Ovary (tissue), 9 donors: Measurements from ENCODE around the gene TMCO6. TPM values are rescaled to one million over a fixed set of nuclear protein-coding genes. Genes with fewer than 3 reads are reported as not detected.
"Not testable (repeated sequence)": the region's sequence is repeated elsewhere in the genome, so short reads cannot be mapped to it uniquely, and the experiment has no call there.

ENCODE experiments used
- DNase-seq, 5 donors: peaks; one replicate each; pipeline ENCODE4 v3.0.0-alpha.2; 2019 to 2020
- H3K27ac ChIP-seq, 2 donors: fragments of 200-600 bp; one replicate each; pipeline versions ENCODE4 v1.5.1 to v1.8.0; 2019 to 2022
- H3K27me3 ChIP-seq: fragments of 200-600 bp; one replicate; pipeline ENCODE4 v1.8.0; 2022
- H3K36me3 ChIP-seq: fragments of 200-600 bp; sonication (generic); one replicate; pipeline ENCODE4 v1.5.1; 2019
- H3K4me1 ChIP-seq: one replicate; pipeline ENCODE4 v1.8.1; 2013; ENCODE audit warnings: mild to moderate bottlenecking, moderate library complexity; ENCODE audit not compliant: insufficient read depth
- H3K4me3 ChIP-seq: fragments of 200-600 bp; sonication (generic); one replicate; pipeline ENCODE4 v1.5.1; 2017
- H3K9me3 ChIP-seq, 2 donors: fragments of 200-600 bp in 1 of 2; sonication (generic) in 1 of 2; one replicate each; pipeline versions ENCODE4 v1.5.1 to v1.8.1; 2013 to 2019; ENCODE audit warnings: mild to moderate bottlenecking in 1 of 2, moderate library complexity in 1 of 2
- EP300 ChIP-seq: sonication (generic); formaldehyde crosslinking; IDR thresholded peaks from one replicate; pipeline ENCODE4 v1.6.1; 2017; ENCODE audit warnings: antibody characterized with exemption
- POLR2A ChIP-seq: fragments of 450-650 bp; IDR thresholded peaks from one replicate; pipeline ENCODE4 v1.6.1; 2017; ENCODE audit warnings: antibody characterized with exemption, mild to moderate bottlenecking, moderate library complexity
- WGBS, 3 donors: extraction: QIAGEN DNeasy Blood & Tissue Kit in 1 of 3; methylation state at CpG; one replicate each; pipeline versions ENCODE4 v1.1.5 to v1.1.7; 2013 to 2017; 5-methylcytosine and 5-hydroxymethylcytosine counted together
- intact Hi-C, 4 donors: fragments of 100-400 bp; cut with DNase I; formaldehyde crosslinking; loops; one replicate each; pipeline versions ENCODE4 v1.11.0 to v1.15.1; 2022 to 2023
- polyA plus RNA-seq, 2 donors: library from polyadenylated mRNA; stranded (reverse); fragments of 200-250 nt in 1 of 2; fragments of 350-450 nt in 1 of 2; fragmentation: Illumina TruSeq in 1 of 2; extraction: RNeasy Lipid Tissue Mini Kit (QIAGEN cat#74804) in 1 of 2; gene quantifications; one replicate each; pipeline ENCODE4 v1.2.3, GENCODE V29; 2013 to 2014
- total RNA-seq, 7 donors: library from RNA; depleted of rRNA in 2 of 7; stranded (reverse); fragments of >200 nt in 2 of 7; fragmentation: NEBNext Ultra II Directional in 3 of 7; extraction: Animal tissue kit (Norgen Biotek cat#: 25700) in 3 of 7; gene quantifications; one replicate each; pipeline versions ENCODE4 v1.1.0 to v1.2.4, GENCODE V29; 2016 to 2023
- TF ChIP-seq, protein P1 (sequence below), 3 donors: fragments of 450-650 bp in 2 of 3; fragments of 200-600 bp in 1 of 3; IDR thresholded peaks; one replicate each; pipeline versions ENCODE4 v1.5.1 to v1.8.0; 2016 to 2022; ENCODE audit warnings: antibody characterized with exemption in 3 of 3, mild to moderate bottlenecking in 1 of 3
- donor health status: DM: no; HTN: no; CAD: no; lungs with moderate emphysema.
- donor health status: DM: no; HTN: no; CAD: no.
- donor health status: Bipolar disorder and iron deficiency.
- donor health status: DM: yes; HTN: yes; CAD: no.
- donor health status: DM: no; HTN: no; CAD: no.
- donor health status: DM: yes; HTN: yes; CAD: no.

Gene TMCO6
- total and polyA plus RNA-seq, 9 donors: 8.0 to 62.8 (median 14.9) TPM

DNA sequence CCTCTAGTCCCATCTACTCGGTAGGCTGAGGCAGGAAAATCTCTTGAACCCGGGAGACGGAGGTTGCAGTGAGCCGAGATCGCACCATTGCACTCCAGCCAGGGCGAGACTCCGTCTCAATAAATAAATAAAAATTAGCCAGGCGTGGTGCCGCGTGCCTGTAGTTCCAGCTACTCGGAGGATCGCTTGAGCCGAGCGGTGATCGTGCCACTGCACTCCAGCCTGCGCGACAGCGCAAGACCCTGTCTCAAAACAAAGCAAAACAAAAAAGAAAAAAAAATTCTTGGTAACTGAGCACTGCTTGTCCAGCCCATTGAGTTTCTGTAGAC is 24.7 kb downstream of the TMCO6 start:
- intact Hi-C loops: no loop called here
- Histone ChIP-seq H3K36me3 (no peaks in the 10 kb centered on the region), H3K4me3 (peak overlapping the region; percentile 86), H3K4me1 (peaks cover 6% of the 10 kb centered on the region), H3K27me3 (no peaks in the 10 kb centered on the region), H3K9me3 (no peaks in the 10 kb centered on the region), H3K27ac (peak overlapping the region in 1 of 2 donors; percentile 74)
- no peak for DNase-seq
- no peak for TF ChIP-seq POLR2A
- TF ChIP-seq, protein P1, sequence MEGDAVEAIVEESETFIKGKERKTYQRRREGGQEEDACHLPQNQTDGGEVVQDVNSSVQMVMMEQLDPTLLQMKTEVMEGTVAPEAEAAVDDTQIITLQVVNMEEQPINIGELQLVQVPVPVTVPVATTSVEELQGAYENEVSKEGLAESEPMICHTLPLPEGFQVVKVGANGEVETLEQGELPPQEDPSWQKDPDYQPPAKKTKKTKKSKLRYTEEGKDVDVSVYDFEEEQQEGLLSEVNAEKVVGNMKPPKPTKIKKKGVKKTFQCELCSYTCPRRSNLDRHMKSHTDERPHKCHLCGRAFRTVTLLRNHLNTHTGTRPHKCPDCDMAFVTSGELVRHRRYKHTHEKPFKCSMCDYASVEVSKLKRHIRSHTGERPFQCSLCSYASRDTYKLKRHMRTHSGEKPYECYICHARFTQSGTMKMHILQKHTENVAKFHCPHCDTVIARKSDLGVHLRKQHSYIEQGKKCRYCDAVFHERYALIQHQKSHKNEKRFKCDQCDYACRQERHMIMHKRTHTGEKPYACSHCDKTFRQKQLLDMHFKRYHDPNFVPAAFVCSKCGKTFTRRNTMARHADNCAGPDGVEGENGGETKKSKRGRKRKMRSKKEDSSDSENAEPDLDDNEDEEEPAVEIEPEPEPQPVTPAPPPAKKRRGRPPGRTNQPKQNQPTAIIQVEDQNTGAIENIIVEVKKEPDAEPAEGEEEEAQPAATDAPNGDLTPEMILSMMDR (IDR thresholded peaks at IDR 0.05): no peak
- no peak for TF ChIP-seq EP300
- 3 to 18% (median 5%) methylated on average over 18 of the region's 18 CpGs for WGBS, 3 donors

DNA sequence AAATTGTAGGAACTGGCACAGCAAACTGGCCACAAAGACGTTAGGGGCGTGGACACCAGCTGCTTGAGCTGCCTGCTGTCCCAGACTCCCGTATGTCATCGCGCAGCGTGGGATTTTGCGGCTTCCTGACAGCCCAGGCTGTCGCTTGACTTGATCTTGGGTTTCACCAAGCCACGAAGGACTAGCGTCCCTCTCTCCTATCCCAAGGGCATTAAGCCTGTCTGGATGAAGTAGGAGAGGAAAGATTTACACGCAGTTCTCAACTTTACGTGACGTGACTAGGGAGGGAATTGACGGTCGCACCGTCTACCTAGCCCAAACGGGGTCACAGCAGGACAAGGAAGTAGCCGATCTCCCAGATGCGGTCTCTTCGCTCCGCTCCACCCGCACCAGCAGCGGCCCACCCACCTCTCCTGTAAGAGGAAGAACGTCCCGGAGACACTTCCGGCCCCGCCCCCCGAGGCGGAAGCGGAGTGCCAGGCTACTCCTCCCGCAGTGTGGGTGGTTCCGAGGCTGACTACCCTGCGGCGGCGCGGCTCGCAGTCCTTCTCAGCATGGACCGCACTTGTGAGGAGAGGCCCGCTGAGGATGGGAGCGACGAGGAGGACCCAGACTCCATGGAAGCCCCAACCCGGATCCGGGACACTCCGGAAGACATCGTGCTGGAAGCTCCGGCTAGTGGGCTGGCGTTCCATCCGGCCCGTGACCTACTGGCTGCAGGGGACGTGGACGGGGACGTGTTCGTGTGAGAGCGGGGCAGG is 25.3 kb downstream of the TMCO6 start, which contains the start of gene WDR55:
TSS of gene WDR55 (plus strand) at position 546 of the 761 bp plus-strand sequence. CDS start at position 555, 9 bp downstream.
- Histone ChIP-seq H3K9me3 (no peaks in the 10 kb centered on the region), H3K27me3 (no peaks in the 10 kb centered on the region), H3K36me3 (no peaks in the 10 kb centered on the region), H3K4me3 (peak within 1 kb of the TSS; percentile 86), H3K27ac (peak within 1 kb of the TSS in 1 of 2 donors; percentile 74), H3K4me1 (peaks cover 6% of the 10 kb centered on the region)
- intact Hi-C loops: no loop called here
- WGBS, 3 donors: 0% methylated on average over 47 to 54 of the region's 54 CpGs
- TF ChIP-seq EP300 (peak; percentile 34), POLR2A (peak; percentile 56)
- TF ChIP-seq, protein P1 (IDR thresholded peaks at IDR 0.05): no peak
- DNase-seq: peak; percentile 92 to 94 (median 93)

DNA sequence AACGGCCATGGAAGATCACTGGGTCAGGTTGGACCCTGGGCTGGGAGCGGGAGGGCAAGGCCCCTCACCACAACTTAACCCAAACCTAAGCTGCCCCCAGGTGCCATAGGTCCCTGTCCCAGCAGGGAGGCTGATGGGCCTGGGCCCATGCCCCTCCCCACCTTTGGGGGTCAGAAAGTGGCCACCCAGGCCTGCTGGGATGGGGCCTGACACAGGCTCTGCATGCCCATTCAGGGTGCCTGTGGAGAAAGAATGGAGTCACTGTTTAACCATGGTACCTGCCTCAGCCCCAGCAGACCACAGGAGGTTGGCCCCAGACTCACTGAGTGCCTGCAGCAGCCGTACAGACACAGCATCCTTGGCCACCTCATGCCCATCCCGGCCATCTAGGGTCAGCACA is 31.8 kb downstream of the TMCO6 start:
- WGBS, 3 donors: 90 to 97% (median 95%) methylated on average over 4 of the region's 4 CpGs
- H3K4me3 ChIP-seq, H3K36me3 ChIP-seq: not testable (repeated sequence)

DNA sequence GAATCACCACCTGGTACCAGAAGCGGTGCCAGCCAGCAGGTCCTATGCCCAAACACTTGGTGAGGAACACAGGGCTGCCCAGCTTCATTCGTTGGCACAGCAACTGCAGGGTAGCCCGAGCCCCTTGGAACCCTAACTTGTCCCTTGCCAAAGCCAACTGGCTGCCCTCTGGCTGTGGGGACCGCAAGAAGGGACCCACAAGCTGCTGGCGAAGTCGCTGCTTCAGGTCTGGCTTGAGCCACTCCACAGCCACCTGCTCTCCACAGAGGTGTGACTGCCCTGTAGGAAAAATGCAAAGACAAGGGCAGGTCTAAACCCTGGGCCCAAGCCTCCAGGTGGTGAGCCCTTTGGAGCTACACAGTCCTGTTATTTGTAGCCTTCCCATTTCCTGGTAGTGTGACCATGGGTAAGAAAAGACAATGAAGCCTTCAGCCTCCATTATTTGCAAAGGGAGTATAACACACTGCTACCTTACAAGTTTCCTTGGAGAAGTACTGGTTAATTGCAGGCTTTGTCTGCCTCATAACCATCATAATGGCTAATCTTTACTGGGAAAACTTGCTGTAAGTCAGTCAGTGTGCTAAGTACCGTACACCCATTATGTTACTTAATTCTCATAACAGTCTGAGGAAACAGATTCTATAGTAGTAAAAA is 32.3 kb downstream of the TMCO6 start:
- peaks cover 5% of the 10 kb centered on the region for H3K4me1 ChIP-seq
- no peaks in the 10 kb centered on the region for H3K27me3 ChIP-seq
- no peaks in the 10 kb centered on the region for H3K9me3 ChIP-seq
- no peaks in the 10 kb centered on the region for H3K36me3 ChIP-seq
- no peak for TF ChIP-seq EP300
- no peak for TF ChIP-seq POLR2A
- TF ChIP-seq, protein P1 (IDR thresholded peaks at IDR 0.05): no peak
- no peak overlapping the region for H3K27ac ChIP-seq
- DNase-seq: no peak
- 96 to 97% (median 97%) methylated on average over 1 to 6 of the region's 7 CpGs for whole genome bisulfite sequencing, 3 donors
- intact Hi-C loops: no loop called here
- H3K4me3 ChIP-seq: no peak overlapping the region

More for the DNA sequence above, 31.8 kb downstream of the TMCO6 start:
- intact Hi-C loops, H3K27me3 ChIP-seq, H3K4me1 ChIP-seq, H3K9me3 ChIP-seq, H3K27ac ChIP-seq, DNase-seq: not testable (repeated sequence)
